DOHH2 (cell line): ENCODE results near the gene NT5C1A.

Experiments used
- CTCF ChIP-seq: fragments of 200-600 bp; sonication (generic); IDR thresholded peaks from one replicate; pipeline ENCODE4 v1.5.1; 2014; ENCODE audit warnings: antibody characterized with exemption, mild to moderate bottlenecking, low read depth, low read length; ENCODE audit not compliant: poor library complexity, severe bottlenecking
- EZH2phosphoT487 ChIP-seq: fragments of 200-600 bp; sonication (generic); IDR thresholded peaks from 2 replicates; pipeline ENCODE4 v1.6.1; 2017; ENCODE audit warnings: borderline replicate concordance, mild to moderate bottlenecking, antibody characterized with exemption, low read length, moderate library complexity, mixed read lengths

- no peak for TF ChIP-seq CTCF
- no peak for TF ChIP-seq EZH2phosphoT487
These were observed 26.4 kb downstream of the NT5C1A start for GRCh38 chr1:39645411-39646043.
